ENCODE measurements around the gene HACD3. TPM values are rescaled to one million over a fixed set of nuclear protein-coding genes. Genes with fewer than 3 reads are reported as not detected.
A peak's percentile ranks its signal among the peaks of the same experiment; 100 is the strongest.

The HACD3 gene
- total RNA-seq, 1 donor from 2014 or later = 30.2 TPM

GRCh38 chr15:65512807-65513416 lies 17.4 kb upstream of the HACD3 start:
- no peaks in the 10 kb centered on the region for H3K9me3 ChIP-seq
- peaks cover 55% of the 10 kb centered on the region for H3K4me1 ChIP-seq
- H3K36me3 ChIP-seq = peaks cover 0 to 17% of the 10 kb centered on the region in 2 donors
- intact Hi-C loops (cut with DNase I) = no loop called here
- H3K27ac ChIP-seq = peak overlapping the region; percentile 68
- H3K27me3 ChIP-seq = no peaks in the 10 kb centered on the region
- no peak for DNase-seq (ENCODE audit: extremely low spot score in 2 of 2)
- TF ChIP-seq POLR2AphosphoS5 (IDR thresholded peaks at IDR 0.05; ENCODE audit: insufficient read depth in 1 of 2, low read depth in 1 of 2) = peak in 1 of 2 donors; percentile 87
- TF ChIP-seq CTCF (IDR thresholded peaks at IDR 0.05) = no peak
- no peak for TF ChIP-seq POLR2A (IDR thresholded peaks at IDR 0.05)
- H3K4me3 ChIP-seq = peak overlapping the region; percentile 9 to 21

- Histone ChIP-seq H3K4me3 (peak within 1 kb of the TSS; percentile 89 to 99), H3K4me1 (peaks cover 41% of the 10 kb centered on the region), H3K9me3 (no peaks in the 10 kb centered on the region), H3K27me3 (no peaks in the 10 kb centered on the region), H3K27ac (peak within 1 kb of the TSS; percentile 86), H3K36me3 (no peaks in the 10 kb centered on the region)
- DNase-seq (ENCODE audit: extremely low spot score in 2 of 2) = peak in 1 of 2 donors; percentile 92
- peak; percentile 95 for TF ChIP-seq POLR2AphosphoS5 (IDR thresholded peaks at IDR 0.05; ENCODE audit: insufficient read depth in 1 of 2, low read depth in 1 of 2)
- peak; percentile 62 to 71 (median 64) for TF ChIP-seq CTCF (IDR thresholded peaks at IDR 0.05)
- TF ChIP-seq POLR2A (IDR thresholded peaks at IDR 0.05) = peak in 1 of 2 donors; percentile 13
- intact Hi-C loops (cut with DNase I) = no loop called here
Observed at GRCh38 chr15:65516997-65517865, 13.0 kb upstream of the HACD3 start, which contains the start of gene DPP8. DPP8 (minus strand) TSS chr15:65517689; CDS start chr15:65512553, 5,136 bp downstream.

- intact Hi-C loops (cut with DNase I) = no loop called here
- Histone ChIP-seq H3K36me3 (no peaks in the 10 kb centered on the region), H3K4me3 (peak overlapping the region; percentile 89 to 99), H3K9me3 (no peaks in the 10 kb centered on the region), H3K4me1 (peaks cover 35% of the 10 kb centered on the region), H3K27me3 (no peaks in the 10 kb centered on the region), H3K27ac (peak overlapping the region; percentile 86)
- no peak for TF ChIP-seq POLR2A (IDR thresholded peaks at IDR 0.05)
- no peak for TF ChIP-seq CTCF (IDR thresholded peaks at IDR 0.05)
- no peak for TF ChIP-seq POLR2AphosphoS5 (IDR thresholded peaks at IDR 0.05; ENCODE audit: insufficient read depth in 1 of 2, low read depth in 1 of 2)
- DNase-seq (ENCODE audit: extremely low spot score in 2 of 2) = no peak
Observed at GRCh38 chr15:65517866-65518207, 12.4 kb upstream of the HACD3 start.

- H3K4me3 ChIP-seq = no peak overlapping the region
- TF ChIP-seq POLR2A (IDR thresholded peaks at IDR 0.05) = no peak
- TF ChIP-seq POLR2AphosphoS5 (IDR thresholded peaks at IDR 0.05; ENCODE audit: insufficient read depth in 1 of 2, low read depth in 1 of 2) = no peak
- no peak for TF ChIP-seq CTCF (IDR thresholded peaks at IDR 0.05)
- no peak overlapping the region for H3K27ac ChIP-seq
- no peaks in the 10 kb centered on the region for H3K36me3 ChIP-seq
- intact Hi-C loops (cut with DNase I) = no loop called here
- H3K4me1 ChIP-seq = peaks cover 30% of the 10 kb centered on the region
- no peaks in the 10 kb centered on the region for H3K27me3 ChIP-seq
- no peak for DNase-seq (ENCODE audit: extremely low spot score in 2 of 2)
- no peaks in the 10 kb centered on the region for H3K9me3 ChIP-seq
Observed at GRCh38 chr15:65518633-65519285, 11.5 kb upstream of the HACD3 start.
